ENCODE measurements around the gene HMX3. TPM values are rescaled to one million over a fixed set of nuclear protein-coding genes. Genes with fewer than 3 reads are reported as not detected.
A peak's percentile ranks its signal among the peaks of the same experiment; 100 is the strongest.

Gene HMX3
- total and polyA plus RNA-seq, 2 donors (not counting 3 experiments of a cell fraction or from before 2014, with no cell fraction given) = not detected

GRCh38 chr10:123146013-123146893 is 10.5 kb downstream of the HMX3 start:
- intact Hi-C loops (cut with micrococcal nuclease) = no loop called here
- no peaks in the 10 kb centered on the region for H3K9me1 ChIP-seq (replicated peaks; ENCODE audit: control insufficient read depth, extremely low read depth, insufficient read depth, low read length)
- no peak overlapping the region for H2AFZ ChIP-seq (ENCODE audit: low read depth, low read length)
- peak; percentile 48 for TF ChIP-seq EZH2 (IDR thresholded peaks at IDR 0.05; ENCODE audit: borderline replicate concordance, low read depth, low read length, severe bottlenecking)
- no peak for TF ChIP-seq GATA2 (IDR thresholded peaks at IDR 0.05; ENCODE audit: insufficient read depth, insufficient read length, low read depth, low read length)
- no peak for TF ChIP-seq FOS (IDR thresholded peaks at IDR 0.05; ENCODE audit: borderline replicate concordance, insufficient read depth, low read length)
- DNase-seq (ENCODE audit: low read depth, low spot score) (no peak), FAIRE-seq (no peak)
- H3K36me3 ChIP-seq (ENCODE audit: control insufficient read depth in 2 of 2, extremely low read depth in 1 of 2, insufficient read depth in 2 of 2, low read length in 2 of 2) = no peaks in the 10 kb centered on the region
- H3K4me2 ChIP-seq (ENCODE audit: insufficient read depth, low read length) = no peak overlapping the region
- dilution Hi-C loops (cut with MboI; ENCODE audit: extremely low pct_ligation_motif_present, low sequenced_read_pairs) = no loop called here
- no peaks in the 10 kb centered on the region for H3K79me2 ChIP-seq (ENCODE audit: control insufficient read depth, insufficient read depth, low read length)
- H3K9me3 ChIP-seq (replicated peaks; ENCODE audit: control insufficient read depth, insufficient read depth, low read length) = no peaks in the 10 kb centered on the region
- peaks cover 8% of the 10 kb centered on the region for H3K4me1 ChIP-seq (ENCODE audit: control insufficient read depth, extremely low read depth, insufficient read depth, low read length)
- ChIA-PET CTCF (no interaction called here), POLR2A (no interaction called here)
- H3K27me3 ChIP-seq (ENCODE audit: control insufficient read depth in 2 of 2, insufficient read depth in 2 of 2, low read length in 2 of 2) = peaks cover 90 to 99% of the 10 kb centered on the region in 2 experiments
- H3K4me3 ChIP-seq (replicated peaks in 1 of 3; ENCODE audit: insufficient read depth in 1 of 3, low read depth in 1 of 3, low read length in 3 of 3) = no peak overlapping the region
- no peaks in the 10 kb centered on the region for H4K20me1 ChIP-seq (replicated peaks; ENCODE audit: control insufficient read depth, extremely low read depth, insufficient read depth, low read length)
- no peak overlapping the region for H3K9ac ChIP-seq (replicated peaks; ENCODE audit: extremely low read depth, insufficient read depth, low read length)
- H3K27ac ChIP-seq (ENCODE audit: insufficient read depth, low read depth, low read length) = no peak overlapping the region
- BruUV-seq (replicated peaks) = no TSS peak

GRCh38 chr10:123146894-123147634 is 11.3 kb downstream of the HMX3 start:
- no peak for FAIRE-seq

More at GRCh38 chr10:123146894-123147634, 11.3 kb downstream of the HMX3 start:
- Histone ChIP-seq H3K4me2 (ENCODE audit: insufficient read depth, low read length) (no peak overlapping the region), H2AFZ (ENCODE audit: low read depth, low read length) (no peak overlapping the region), H3K9ac (replicated peaks; ENCODE audit: extremely low read depth, insufficient read depth, low read length) (no peak overlapping the region), H3K79me2 (ENCODE audit: control insufficient read depth, insufficient read depth, low read length) (no peaks in the 10 kb centered on the region), H4K20me1 (replicated peaks; ENCODE audit: control insufficient read depth, extremely low read depth, insufficient read depth, low read length) (no peaks in the 10 kb centered on the region), H3K4me3 (replicated peaks in 1 of 3; ENCODE audit: insufficient read depth in 1 of 3, low read depth in 1 of 3, low read length in 3 of 3) (no peak overlapping the region), H3K27me3 (ENCODE audit: control insufficient read depth in 2 of 2, insufficient read depth in 2 of 2, low read length in 2 of 2) (peaks cover 90 to 99% of the 10 kb centered on the region in 2 experiments), H3K4me1 (ENCODE audit: control insufficient read depth, extremely low read depth, insufficient read depth, low read length) (peaks cover 8% of the 10 kb centered on the region), H3K9me1 (replicated peaks; ENCODE audit: control insufficient read depth, extremely low read depth, insufficient read depth, low read length) (no peaks in the 10 kb centered on the region), H3K9me3 (replicated peaks; ENCODE audit: control insufficient read depth, insufficient read depth, low read length) (no peaks in the 10 kb centered on the region), H3K27ac (ENCODE audit: insufficient read depth, low read depth, low read length) (no peak overlapping the region), H3K36me3 (ENCODE audit: control insufficient read depth in 2 of 2, extremely low read depth in 1 of 2, insufficient read depth in 2 of 2, low read length in 2 of 2) (no peaks in the 10 kb centered on the region)
- intact Hi-C loops (cut with micrococcal nuclease) (no loop called here), dilution Hi-C loops (cut with MboI; ENCODE audit: extremely low pct_ligation_motif_present, low sequenced_read_pairs) (no loop called here)
- DNase-seq (ENCODE audit: low read depth, low spot score) = no peak
- CTCF ChIA-PET = no interaction called here
- TF ChIP-seq CTCF (IDR thresholded peaks at IDR 0.05; ENCODE audit: extremely low read depth in 1 of 2, insufficient read depth in 1 of 2, low read depth in 1 of 2, low read length in 2 of 2) (no peak), EZH2 (IDR thresholded peaks at IDR 0.05; ENCODE audit: borderline replicate concordance, low read depth, low read length, severe bottlenecking) (peak; percentile 92)
- POLR2A ChIA-PET = no interaction called here
- no TSS peak for BruUV-seq (replicated peaks)
